ENCODE results near the gene STAT5B.

Gene STAT5B

GRCh38 chr17:42281571-42282096 lies 5.4 kb upstream of the STAT5B start:
- Histone ChIP-seq H3K4me2 (ENCODE audit: low read length) (no peak overlapping the region), H3K4me1 (ENCODE audit: control insufficient read depth, insufficient read depth, low read length) (peaks cover 9% of the 10 kb centered on the region), H3K36me3 (ENCODE audit: insufficient read depth, low read length) (no peaks in the 10 kb centered on the region), H3K9me3 (replicated peaks; ENCODE audit: low read length) (no peaks in the 10 kb centered on the region), H3K4me3 (ENCODE audit: low read length) (no peak overlapping the region), H3K9ac (ENCODE audit: low read depth, low read length) (no peak overlapping the region), H3K27me3 (ENCODE audit: control insufficient read depth, insufficient read depth, low read length) (no peaks in the 10 kb centered on the region)

- H3K9me3 ChIP-seq (replicated peaks; ENCODE audit: low read length) = no peaks in the 10 kb centered on the region
- no peak overlapping the region for H3K4me2 ChIP-seq (ENCODE audit: low read length)
- H3K27me3 ChIP-seq (ENCODE audit: control insufficient read depth, insufficient read depth, low read length) = no peaks in the 10 kb centered on the region
- H3K4me3 ChIP-seq (ENCODE audit: low read length) = no peak overlapping the region
- H3K4me1 ChIP-seq (ENCODE audit: control insufficient read depth, insufficient read depth, low read length) = peaks cover 15% of the 10 kb centered on the region
- no peak overlapping the region for H3K9ac ChIP-seq (ENCODE audit: low read depth, low read length)
- H3K36me3 ChIP-seq (ENCODE audit: insufficient read depth, low read length) = no peaks in the 10 kb centered on the region
Measured at GRCh38 chr17:42279776-42280630, 3.8 kb upstream of the STAT5B start.

GRCh38 chr17:42277342-42277712 lies 1.1 kb upstream of the STAT5B start:
- Histone ChIP-seq H3K4me2 (ENCODE audit: low read length) (peak overlapping the region; percentile 98), H3K4me3 (ENCODE audit: low read length) (no peak overlapping the region), H3K9ac (ENCODE audit: low read depth, low read length) (no peak overlapping the region), H3K4me1 (ENCODE audit: control insufficient read depth, insufficient read depth, low read length) (peaks cover 22% of the 10 kb centered on the region), H3K36me3 (ENCODE audit: insufficient read depth, low read length) (no peaks in the 10 kb centered on the region), H3K9me3 (replicated peaks; ENCODE audit: low read length) (no peaks in the 10 kb centered on the region), H3K27me3 (ENCODE audit: control insufficient read depth, insufficient read depth, low read length) (no peaks in the 10 kb centered on the region)

GRCh38 chr17:42276609-42277341 lies 584 bp upstream of the STAT5B start:
- peak overlapping the region; percentile 98 for H3K4me2 ChIP-seq (ENCODE audit: low read length)
- H3K9me3 ChIP-seq (replicated peaks; ENCODE audit: low read length) = no peaks in the 10 kb centered on the region
- no peaks in the 10 kb centered on the region for H3K27me3 ChIP-seq (ENCODE audit: control insufficient read depth, insufficient read depth, low read length)
- no peaks in the 10 kb centered on the region for H3K36me3 ChIP-seq (ENCODE audit: insufficient read depth, low read length)
- H3K4me3 ChIP-seq (ENCODE audit: low read length) = peak overlapping the region; percentile 87
- peaks cover 22% of the 10 kb centered on the region for H3K4me1 ChIP-seq (ENCODE audit: control insufficient read depth, insufficient read depth, low read length)
- H3K9ac ChIP-seq (ENCODE audit: low read depth, low read length) = peak overlapping the region; percentile 87

GRCh38 chr17:42275527-42276358 lies 448 bp downstream of the STAT5B start:
- Histone ChIP-seq H3K4me3 (ENCODE audit: low read length) (peak overlapping the region; percentile 87), H3K9me3 (replicated peaks; ENCODE audit: low read length) (no peaks in the 10 kb centered on the region), H3K36me3 (ENCODE audit: insufficient read depth, low read length) (no peaks in the 10 kb centered on the region), H3K27me3 (ENCODE audit: control insufficient read depth, insufficient read depth, low read length) (no peaks in the 10 kb centered on the region), H3K9ac (ENCODE audit: low read depth, low read length) (peak overlapping the region; percentile 87), H3K4me2 (ENCODE audit: low read length) (peak overlapping the region; percentile 98), H3K4me1 (ENCODE audit: control insufficient read depth, insufficient read depth, low read length) (peaks cover 23% of the 10 kb centered on the region)

- H3K4me3 ChIP-seq (ENCODE audit: low read length) = peak overlapping the region; percentile 87
- H3K4me2 ChIP-seq (ENCODE audit: low read length) = peak overlapping the region; percentile 98
- H3K36me3 ChIP-seq (ENCODE audit: insufficient read depth, low read length) = no peaks in the 10 kb centered on the region
- H3K4me1 ChIP-seq (ENCODE audit: control insufficient read depth, insufficient read depth, low read length) = peaks cover 30% of the 10 kb centered on the region
- H3K27me3 ChIP-seq (ENCODE audit: control insufficient read depth, insufficient read depth, low read length) = no peaks in the 10 kb centered on the region
- H3K9ac ChIP-seq (ENCODE audit: low read depth, low read length) = peak overlapping the region; percentile 87
- H3K9me3 ChIP-seq (replicated peaks; ENCODE audit: low read length) = no peaks in the 10 kb centered on the region
Measured at GRCh38 chr17:42274812-42275526, 1.2 kb downstream of the STAT5B start.

GRCh38 chr17:42274253-42274542 lies 2.0 kb downstream of the STAT5B start:
- Histone ChIP-seq H3K9ac (ENCODE audit: low read depth, low read length) (no peak overlapping the region), H3K4me2 (ENCODE audit: low read length) (no peak overlapping the region), H3K27me3 (ENCODE audit: control insufficient read depth, insufficient read depth, low read length) (no peaks in the 10 kb centered on the region), H3K36me3 (ENCODE audit: insufficient read depth, low read length) (no peaks in the 10 kb centered on the region), H3K4me3 (ENCODE audit: low read length) (no peak overlapping the region), H3K4me1 (ENCODE audit: control insufficient read depth, insufficient read depth, low read length) (peaks cover 30% of the 10 kb centered on the region), H3K9me3 (replicated peaks; ENCODE audit: low read length) (no peaks in the 10 kb centered on the region)

- Histone ChIP-seq H3K36me3 (ENCODE audit: insufficient read depth, low read length) (no peaks in the 10 kb centered on the region), H3K9me3 (replicated peaks; ENCODE audit: low read length) (no peaks in the 10 kb centered on the region), H3K9ac (ENCODE audit: low read depth, low read length) (no peak overlapping the region), H3K27me3 (ENCODE audit: control insufficient read depth, insufficient read depth, low read length) (no peaks in the 10 kb centered on the region), H3K4me1 (ENCODE audit: control insufficient read depth, insufficient read depth, low read length) (peaks cover 30% of the 10 kb centered on the region), H3K4me3 (ENCODE audit: low read length) (no peak overlapping the region), H3K4me2 (ENCODE audit: low read length) (no peak overlapping the region)
Measured at GRCh38 chr17:42273474-42274252, 2.5 kb downstream of the STAT5B start.

- Histone ChIP-seq H3K4me3 (ENCODE audit: low read length) (no peak overlapping the region), H3K4me2 (ENCODE audit: low read length) (no peak overlapping the region), H3K9ac (ENCODE audit: low read depth, low read length) (no peak overlapping the region), H3K36me3 (ENCODE audit: insufficient read depth, low read length) (no peaks in the 10 kb centered on the region), H3K27me3 (ENCODE audit: control insufficient read depth, insufficient read depth, low read length) (no peaks in the 10 kb centered on the region), H3K9me3 (replicated peaks; ENCODE audit: low read length) (no peaks in the 10 kb centered on the region), H3K4me1 (ENCODE audit: control insufficient read depth, insufficient read depth, low read length) (peaks cover 28% of the 10 kb centered on the region)
Measured at GRCh38 chr17:42272162-42272907, 3.9 kb downstream of the STAT5B start.

GRCh38 chr17:42271779-42272035 lies 4.5 kb downstream of the STAT5B start:
- Histone ChIP-seq H3K9me3 (replicated peaks; ENCODE audit: low read length) (no peaks in the 10 kb centered on the region), H3K4me2 (ENCODE audit: low read length) (no peak overlapping the region), H3K9ac (ENCODE audit: low read depth, low read length) (no peak overlapping the region), H3K4me3 (ENCODE audit: low read length) (no peak overlapping the region), H3K36me3 (ENCODE audit: insufficient read depth, low read length) (no peaks in the 10 kb centered on the region), H3K4me1 (ENCODE audit: control insufficient read depth, insufficient read depth, low read length) (peaks cover 22% of the 10 kb centered on the region), H3K27me3 (ENCODE audit: control insufficient read depth, insufficient read depth, low read length) (no peaks in the 10 kb centered on the region)

Measured in skeletal muscle satellite cell (primary cell).